22Rv1 (cell line): ENCODE measurements around the gene CCDC148.

ENCODE experiments used
- ZFX ChIP-seq: fragments of 450-650 bp; IDR thresholded peaks from 2 replicates; pipeline ENCODE4 v1.6.1; 2017; ENCODE audit warnings: antibody characterized with exemption, borderline replicate concordance
- TF ChIP-seq, protein P1 (sequence below): fragments of 450-650 bp; IDR thresholded peaks from 2 replicates; pipeline ENCODE4 v1.5.1; 2017; ENCODE audit warnings: mild to moderate bottlenecking

DNA sequence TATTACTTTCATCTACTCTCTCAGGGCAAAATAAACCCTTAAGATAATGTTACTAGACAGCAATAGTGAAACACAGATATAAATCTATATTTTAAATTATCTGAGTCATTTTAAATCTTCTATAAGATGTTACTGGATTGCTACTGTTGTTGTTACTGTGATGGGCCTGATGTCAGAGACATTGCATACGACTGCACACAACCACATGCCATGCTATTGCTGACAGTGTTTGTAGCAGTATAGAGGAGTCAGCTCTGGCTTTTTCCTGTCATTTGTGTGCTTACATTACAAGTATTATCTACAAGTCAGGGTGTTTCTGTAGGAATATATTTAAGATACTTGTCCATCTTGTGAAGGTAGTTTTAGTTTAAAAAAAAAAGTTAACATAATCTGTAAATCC, 63.9 kb downstream of the CCDC148 start:
- TF ChIP-seq, protein P1, sequence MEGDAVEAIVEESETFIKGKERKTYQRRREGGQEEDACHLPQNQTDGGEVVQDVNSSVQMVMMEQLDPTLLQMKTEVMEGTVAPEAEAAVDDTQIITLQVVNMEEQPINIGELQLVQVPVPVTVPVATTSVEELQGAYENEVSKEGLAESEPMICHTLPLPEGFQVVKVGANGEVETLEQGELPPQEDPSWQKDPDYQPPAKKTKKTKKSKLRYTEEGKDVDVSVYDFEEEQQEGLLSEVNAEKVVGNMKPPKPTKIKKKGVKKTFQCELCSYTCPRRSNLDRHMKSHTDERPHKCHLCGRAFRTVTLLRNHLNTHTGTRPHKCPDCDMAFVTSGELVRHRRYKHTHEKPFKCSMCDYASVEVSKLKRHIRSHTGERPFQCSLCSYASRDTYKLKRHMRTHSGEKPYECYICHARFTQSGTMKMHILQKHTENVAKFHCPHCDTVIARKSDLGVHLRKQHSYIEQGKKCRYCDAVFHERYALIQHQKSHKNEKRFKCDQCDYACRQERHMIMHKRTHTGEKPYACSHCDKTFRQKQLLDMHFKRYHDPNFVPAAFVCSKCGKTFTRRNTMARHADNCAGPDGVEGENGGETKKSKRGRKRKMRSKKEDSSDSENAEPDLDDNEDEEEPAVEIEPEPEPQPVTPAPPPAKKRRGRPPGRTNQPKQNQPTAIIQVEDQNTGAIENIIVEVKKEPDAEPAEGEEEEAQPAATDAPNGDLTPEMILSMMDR: no peak
- TF ChIP-seq ZFX: no peak
